HepG2 (cell line): Measurements from ENCODE around the gene AK4. TPM values are rescaled to one million over a fixed set of nuclear protein-coding genes. Genes with fewer than 3 reads are reported as not detected.

Experiments
- CREB1 ChIP-seq, 2 experiments: fragments of 450-650 bp in 1 of 2; IDR thresholded peaks; 2 replicates each; pipeline ENCODE4 v1.6.1; 2016 to 2017; ENCODE audit warnings: control low read depth in 1 of 2, mild to moderate bottlenecking in 1 of 2, missing compliant biosample characterization in 1 of 2, missing genetic modification characterization in 1 of 2
- DBP ChIP-seq: sonication (generic); formaldehyde crosslinking; IDR thresholded peaks from 2 replicates; pipeline ENCODE4 v1.4.0; 2020; ENCODE audit warnings: missing genetic modification reagents; ENCODE audit errors: not compliant biosample characterization
- ELF4 ChIP-seq: sonication (generic); formaldehyde crosslinking; IDR thresholded peaks from 2 replicates; pipeline ENCODE4 v1.5.0; 2020; ENCODE audit warnings: missing genetic modification reagents, mild to moderate bottlenecking, moderate library complexity, borderline replicate concordance
- FOSL2 ChIP-seq: sonication (generic); formaldehyde crosslinking; IDR thresholded peaks from 2 replicates; pipeline ENCODE4 v1.4.0; 2020; ENCODE audit warnings: missing genetic modification reagents
- GRHL1 ChIP-seq: sonication (generic); formaldehyde crosslinking; conservative IDR thresholded peaks from 2 replicates; pipeline ENCODE4 v1.8.0; 2022; ENCODE audit warnings: missing genetic modification reagents
- KMT2A ChIP-seq: sonication (generic); formaldehyde crosslinking; IDR thresholded peaks from 2 replicates; pipeline ENCODE4 v1.4.0; 2020; ENCODE audit warnings: missing genetic modification reagents
- PATZ1 ChIP-seq: sonication (generic); formaldehyde crosslinking; IDR thresholded peaks from 2 replicates; pipeline ENCODE4 v1.4.0; 2020; ENCODE audit warnings: missing genetic modification reagents
- PHF21A ChIP-seq: sonication (generic); formaldehyde crosslinking; IDR thresholded peaks from 2 replicates; pipeline ENCODE4 v1.5.0; 2020; ENCODE audit warnings: mild to moderate bottlenecking, missing genetic modification reagents
- POGK ChIP-seq: sonication (generic); formaldehyde crosslinking; conservative IDR thresholded peaks from 2 replicates; pipeline ENCODE4 v1.8.0; 2022; ENCODE audit warnings: mild to moderate bottlenecking, moderate library complexity, missing genetic modification reagents
- RFXAP ChIP-seq: sonication (generic); formaldehyde crosslinking; IDR thresholded peaks from 2 replicates; pipeline ENCODE4 v1.4.0; 2020; ENCODE audit warnings: missing genetic modification reagents, borderline replicate concordance
- RNF2 ChIP-seq: fragments of 450-650 bp; conservative IDR thresholded peaks from 2 replicates; pipeline ENCODE4 v1.6.1; 2016; ENCODE audit warnings: low read depth
- SIX1 ChIP-seq: sonication (generic); formaldehyde crosslinking; IDR thresholded peaks from 2 replicates; pipeline ENCODE4 v1.4.0; 2020; ENCODE audit warnings: missing genetic modification reagents, borderline replicate concordance
- TFE3 ChIP-seq: IDR thresholded peaks from 2 replicates; pipeline ENCODE4 v1.6.1; 2016
- ZNF180 ChIP-seq: sonication (generic); formaldehyde crosslinking; IDR thresholded peaks from 2 replicates; pipeline ENCODE4 v1.4.0; 2020; ENCODE audit warnings: low read depth, missing genetic modification reagents, borderline replicate concordance
- ZNF280D ChIP-seq: sonication (generic); formaldehyde crosslinking; IDR thresholded peaks from 2 replicates; pipeline ENCODE4 v1.5.1; 2020; ENCODE audit warnings: mild to moderate bottlenecking, missing genetic modification reagents
- ZNF33A ChIP-seq: sonication (generic); formaldehyde crosslinking; IDR thresholded peaks from 2 replicates; pipeline ENCODE4 v1.5.1; 2020; ENCODE audit warnings: missing genetic modification reagents, mild to moderate bottlenecking, moderate library complexity, borderline replicate concordance
- polyA plus RNA-seq, 8 experiments: library from polyadenylated mRNA; depleted of rRNA in 3 of 8; stranded (reverse) in 7 of 8; unstranded in 1 of 8; fragments of >200 nt; fragmentation: Illumina TruSeq in 4 of 8; extraction: Trizol in 4 of 8; gene quantifications; 2 replicates each; pipeline versions ENCODE4 v1.2.1 to v1.2.3, GENCODE V29; 2011 to 2016; ENCODE audit warnings: low read depth in 4 of 8, missing spikeins in 1 of 8, mixed read lengths in 1 of 8; ENCODE audit not compliant: insufficient read depth in 1 of 8
- total RNA-seq, 5 experiments: library from RNA; depleted of rRNA; stranded (reverse); fragments of >200 nt; fragmentation: Illumina TruSeq; extraction: Trizol; gene quantifications; 2 replicates each; pipeline ENCODE4 v1.2.3, GENCODE V29; 2016; ENCODE audit warnings: low read depth in 1 of 5

The AK4 gene
- total and polyA plus RNA-seq, 2 of the 13 experiments (the other 11 are each of a cell fraction or from before 2014, with no cell fraction given), result 110 to 160 TPM

- TF ChIP-seq PHF21A, result no peak
- TF ChIP-seq PATZ1 (CRISPR knock-in tag), result peak; percentile 91
- no peak for TF ChIP-seq ELF4 (CRISPR knock-in tag)
- TF ChIP-seq DBP (CRISPR knock-in tag), result no peak
- peak; percentile 59; the same call in 1 of the 2 replicates for TF ChIP-seq KMT2A
- TF ChIP-seq ZNF180 (CRISPR knock-in tag), result no peak
- TF ChIP-seq SIX1 (CRISPR knock-in tag), result no peak
- no peak for TF ChIP-seq RFXAP
- no peak for TF ChIP-seq ZNF280D
- no peak for TF ChIP-seq GRHL1 (CRISPR knock-in tag)
- no peak for TF ChIP-seq POGK (CRISPR knock-in tag)
- TF ChIP-seq ZNF33A (CRISPR knock-in tag), result no peak
- no peak; the same call in 1 of the 2 replicates for TF ChIP-seq FOSL2
- no peak for TF ChIP-seq RNF2
- peak; percentile 38; the same call in 1 of the 2 replicates for TF ChIP-seq TFE3 (CRISPR knock-in tag)
- no peak for TF ChIP-seq CREB1 (IDR thresholded peaks at IDR 0.05)
- TF ChIP-seq CREB1 (CRISPR knock-in tag; IDR thresholded peaks at IDR 0.05), result no peak
These were observed 402 bp upstream of the AK4 start (continued) for GRCh38 chr1:65147424-65148177.
